HG03095 (cell line): ENCODE data around the gene SLC66A2.
A peak's percentile ranks its signal among the peaks of the same experiment; 100 is the strongest.
"Not testable (repeated sequence)": the region's sequence is repeated elsewhere in the genome, so short reads cannot be mapped to it uniquely, and the experiment has no call there.

Experiments used
- ATAC-seq: cut with Tn5 transposase; IDR thresholded peaks from one replicate; pipeline ENCODE4 v1.9.1; 2021; ENCODE audit warnings: moderate library complexity; ENCODE audit not compliant: unreplicated experiment

The SLC66A2 gene

DNA sequence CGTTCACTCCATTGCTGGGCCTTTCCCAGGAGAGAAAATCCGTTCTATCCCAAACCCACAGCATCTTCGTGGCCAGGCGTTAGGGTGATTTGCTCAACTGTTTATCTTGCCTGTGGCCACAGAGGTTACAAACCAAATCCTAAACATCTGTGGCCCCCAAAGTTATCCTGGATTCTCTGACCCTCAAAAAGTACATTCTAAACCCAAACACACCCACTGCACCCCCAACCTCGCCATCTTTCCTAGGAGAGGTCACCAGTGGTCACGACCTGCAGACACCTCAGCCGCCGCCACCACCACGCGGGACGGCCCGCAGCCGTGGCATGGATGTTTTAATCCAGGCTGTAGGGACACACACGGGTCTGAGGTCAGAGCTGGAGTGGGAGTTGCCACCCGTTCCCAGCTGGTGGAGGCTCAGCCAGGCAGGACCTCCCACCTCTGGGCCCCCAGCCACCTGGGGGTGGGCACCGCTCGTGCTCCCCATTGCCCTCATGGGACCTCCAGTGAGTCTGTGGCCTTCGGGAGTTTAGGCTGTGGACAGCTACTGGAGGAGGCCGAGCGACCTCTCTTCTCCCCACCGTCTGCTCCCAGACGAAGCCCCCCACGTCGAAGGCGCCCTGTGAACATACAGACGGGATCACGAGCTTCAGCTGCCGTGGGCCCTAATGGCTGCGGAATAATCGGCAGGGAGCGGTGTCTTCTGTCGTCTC is 81.7 kb downstream of the SLC66A2 start:
- no peak for ATAC-seq

DNA sequence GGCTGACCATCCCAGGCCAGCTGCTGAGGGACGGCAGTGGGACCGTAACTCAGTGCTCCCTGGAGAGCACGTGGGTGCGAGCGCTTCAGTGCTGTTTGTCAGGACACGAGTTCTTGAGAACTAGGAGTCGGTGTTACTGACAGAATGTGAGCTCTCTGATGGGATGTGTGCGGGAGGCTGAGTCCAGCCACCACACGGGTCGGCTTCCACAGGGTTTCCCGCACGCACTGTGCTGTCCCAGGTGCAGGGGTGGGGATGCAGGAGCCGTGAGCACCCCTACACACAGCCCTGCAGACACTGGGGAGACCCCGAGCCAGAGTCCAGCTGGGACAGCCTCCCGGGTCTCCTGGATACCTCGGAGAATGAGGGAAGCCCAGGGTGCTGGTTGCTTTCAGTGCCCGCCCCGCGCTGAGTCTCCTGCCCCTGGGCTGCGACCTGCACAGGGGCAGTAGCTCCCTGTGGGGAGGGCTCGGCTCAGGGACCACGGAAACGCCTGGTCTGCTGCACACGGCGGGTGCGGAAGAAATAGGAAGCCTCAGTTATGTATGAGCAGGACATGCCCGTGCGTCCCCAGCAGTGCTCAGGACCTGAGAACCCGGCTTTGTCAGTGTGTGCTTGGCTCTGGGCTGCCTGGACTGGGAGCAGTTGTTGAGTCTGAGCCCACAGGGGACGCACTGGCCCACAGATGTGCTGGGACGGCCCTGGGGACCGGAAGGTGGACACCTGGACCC is 82.5 kb downstream of the SLC66A2 start:
- no peak for ATAC-seq

DNA sequence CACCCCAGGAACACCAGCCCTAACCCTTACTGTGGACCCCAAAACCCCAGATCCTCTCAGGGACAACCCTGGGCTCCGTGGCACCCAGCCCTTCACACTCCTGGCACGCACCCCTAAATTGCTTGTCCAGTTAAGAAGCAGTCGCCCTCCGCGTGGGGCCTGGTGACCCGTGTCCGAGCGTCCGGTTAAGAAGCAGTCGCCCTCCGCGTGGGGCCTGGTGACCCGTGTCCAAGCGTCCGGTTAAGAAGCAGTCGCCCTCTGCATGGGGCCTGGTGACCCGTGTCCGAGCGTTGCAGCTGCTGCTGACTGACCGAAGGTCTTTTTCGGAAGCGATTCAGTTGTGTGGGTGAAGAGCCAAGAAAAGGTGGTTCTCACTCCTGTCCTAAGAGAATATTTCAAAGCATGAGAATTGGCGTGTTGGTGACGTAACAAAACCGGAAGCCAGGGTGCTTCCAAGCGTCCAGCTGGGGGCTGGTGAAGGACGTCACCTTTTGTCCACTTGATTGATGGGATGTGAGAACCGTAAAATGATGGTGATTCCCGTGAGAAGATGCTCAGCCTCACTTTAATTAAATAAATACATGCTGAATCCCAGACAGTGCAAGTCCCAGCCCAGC is 83.2 kb downstream of the SLC66A2 start:
- ATAC-seq: no peak

DNA sequence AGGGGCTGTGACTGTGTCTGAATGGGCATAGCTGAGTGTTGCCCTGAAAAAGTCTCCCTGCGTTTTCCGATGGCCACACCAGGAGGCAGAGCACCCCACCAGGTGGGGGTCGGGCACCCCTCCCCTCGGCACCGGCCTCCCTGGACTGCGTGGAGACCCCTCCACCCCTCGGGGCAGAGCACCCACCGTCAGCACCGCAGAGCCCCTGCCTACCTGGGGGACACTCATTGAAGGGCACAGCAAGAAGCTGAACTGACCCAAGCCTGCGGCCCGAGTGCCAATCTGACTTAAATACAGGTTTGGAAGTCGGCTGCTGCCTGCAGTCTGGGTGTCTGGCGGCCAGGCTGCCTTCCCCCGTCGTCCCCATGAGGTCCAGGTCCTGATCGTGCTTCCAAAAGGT is 83.8 kb downstream of the SLC66A2 start:
- ATAC-seq: no peak

DNA sequence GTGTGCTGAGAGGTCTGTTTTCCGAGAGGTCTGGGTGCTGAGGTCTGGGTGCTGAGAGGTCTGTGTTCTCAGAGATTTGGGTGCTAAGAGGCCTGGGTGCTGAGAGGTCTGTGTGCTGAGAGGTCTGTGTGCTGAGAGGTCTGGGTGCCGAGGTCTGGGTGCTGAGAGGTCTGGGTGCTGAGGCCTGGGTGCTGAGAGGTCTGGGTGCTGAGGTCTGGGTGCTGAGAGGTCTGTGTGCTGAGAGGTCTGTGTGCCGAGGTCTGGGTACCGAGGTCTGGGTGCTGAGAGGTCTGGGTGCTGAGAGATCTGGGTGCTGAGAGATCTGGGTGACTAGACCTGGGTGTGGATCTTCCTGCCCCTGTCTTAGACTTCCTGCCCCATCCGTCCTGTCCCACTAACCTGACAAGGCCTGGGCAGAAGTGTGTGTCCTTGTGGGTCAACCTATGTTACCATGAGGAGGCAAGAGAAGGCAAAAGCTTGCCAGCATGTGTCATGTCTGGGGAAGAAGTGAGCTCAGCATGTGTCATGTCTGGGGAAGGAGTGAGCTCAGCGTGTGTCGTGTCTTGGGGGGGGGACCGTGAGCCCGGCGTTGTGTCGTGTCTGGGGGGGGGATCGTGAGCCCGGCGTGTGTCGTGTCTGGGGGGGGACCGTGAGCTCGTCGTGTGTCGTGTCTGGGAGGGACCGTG is 84.4 kb downstream of the SLC66A2 start:
- no peak for ATAC-seq

DNA sequence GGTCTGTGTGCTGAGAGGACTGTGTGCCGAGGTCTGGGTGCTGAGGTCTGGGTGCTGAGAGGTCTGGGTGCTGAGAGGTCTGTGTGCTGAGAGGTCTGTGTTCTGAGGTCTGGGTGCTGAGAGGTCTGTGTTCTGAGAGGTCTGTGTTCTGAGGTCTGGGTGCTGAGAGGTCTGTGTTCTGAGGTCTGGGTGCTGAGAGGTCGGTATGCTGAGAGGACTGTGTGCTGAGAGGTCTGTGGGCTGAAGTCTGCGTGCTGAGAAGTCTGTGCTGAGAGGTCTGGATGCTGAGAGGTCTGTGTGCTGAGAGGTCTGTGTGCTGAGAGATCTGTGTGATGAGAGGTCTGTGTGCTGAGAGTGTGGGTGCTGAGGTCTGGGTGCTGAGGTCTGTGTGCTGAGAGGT is 85.5 kb downstream of the SLC66A2 start:
- ATAC-seq: not testable (repeated sequence)

DNA sequence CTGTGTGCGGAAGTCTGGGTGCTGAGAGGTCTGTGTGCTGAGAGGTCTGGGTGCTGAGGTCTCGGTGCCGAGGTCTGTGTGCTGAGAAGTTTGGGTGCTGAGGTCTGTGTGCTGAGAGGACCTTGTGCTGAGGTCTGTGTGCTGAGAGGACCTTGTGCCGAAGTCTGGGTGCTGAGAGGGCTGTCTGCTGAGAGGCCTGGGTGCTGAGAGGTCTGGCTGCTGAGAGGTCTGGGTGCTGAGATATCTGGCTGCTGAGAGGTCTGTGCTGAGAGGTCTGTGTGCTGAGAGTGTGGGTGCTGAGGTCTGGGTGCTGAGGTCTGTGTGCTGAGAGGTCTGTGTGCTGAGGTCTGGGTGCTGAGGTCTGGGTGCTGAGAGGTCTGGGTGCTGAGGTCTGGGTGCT is 86.5 kb downstream of the SLC66A2 start:
- ATAC-seq: not testable (repeated sequence)

DNA sequence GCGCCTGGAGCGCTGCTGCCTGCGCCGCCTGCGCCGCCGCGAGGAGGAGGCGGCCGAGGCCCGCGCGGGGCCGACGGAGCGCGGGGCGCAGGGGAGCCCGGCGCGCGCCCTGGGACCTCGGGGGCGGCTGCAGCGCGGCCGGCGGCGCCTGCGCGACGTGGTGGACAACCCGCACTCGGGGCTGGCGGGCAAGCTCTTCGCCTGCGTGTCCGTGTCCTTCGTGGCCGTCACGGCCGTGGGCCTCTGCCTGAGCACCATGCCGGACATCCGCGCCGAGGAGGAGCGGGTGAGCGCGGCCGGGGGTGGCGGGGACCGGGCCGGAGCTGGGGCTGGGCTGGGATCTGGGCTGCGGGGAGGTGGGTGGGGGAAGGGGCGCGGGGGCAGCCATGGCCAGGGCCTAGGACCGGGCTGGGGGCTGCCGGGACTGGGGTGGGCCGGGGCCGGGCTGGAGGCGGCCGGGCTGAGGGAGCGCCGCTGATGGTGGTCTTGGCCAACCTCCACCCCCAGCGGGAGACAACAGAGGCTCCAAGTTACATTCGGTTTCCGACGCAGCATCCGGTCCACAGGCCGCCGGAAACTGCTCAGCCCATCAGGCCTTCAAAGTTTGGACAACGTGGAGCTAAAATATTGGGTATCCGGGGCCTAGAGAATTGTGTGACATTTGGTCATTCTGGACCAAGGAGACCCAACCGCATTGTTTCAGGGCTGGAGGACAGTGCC is 87.3 kb downstream of the SLC66A2 start:
- ATAC-seq: no peak

DNA sequence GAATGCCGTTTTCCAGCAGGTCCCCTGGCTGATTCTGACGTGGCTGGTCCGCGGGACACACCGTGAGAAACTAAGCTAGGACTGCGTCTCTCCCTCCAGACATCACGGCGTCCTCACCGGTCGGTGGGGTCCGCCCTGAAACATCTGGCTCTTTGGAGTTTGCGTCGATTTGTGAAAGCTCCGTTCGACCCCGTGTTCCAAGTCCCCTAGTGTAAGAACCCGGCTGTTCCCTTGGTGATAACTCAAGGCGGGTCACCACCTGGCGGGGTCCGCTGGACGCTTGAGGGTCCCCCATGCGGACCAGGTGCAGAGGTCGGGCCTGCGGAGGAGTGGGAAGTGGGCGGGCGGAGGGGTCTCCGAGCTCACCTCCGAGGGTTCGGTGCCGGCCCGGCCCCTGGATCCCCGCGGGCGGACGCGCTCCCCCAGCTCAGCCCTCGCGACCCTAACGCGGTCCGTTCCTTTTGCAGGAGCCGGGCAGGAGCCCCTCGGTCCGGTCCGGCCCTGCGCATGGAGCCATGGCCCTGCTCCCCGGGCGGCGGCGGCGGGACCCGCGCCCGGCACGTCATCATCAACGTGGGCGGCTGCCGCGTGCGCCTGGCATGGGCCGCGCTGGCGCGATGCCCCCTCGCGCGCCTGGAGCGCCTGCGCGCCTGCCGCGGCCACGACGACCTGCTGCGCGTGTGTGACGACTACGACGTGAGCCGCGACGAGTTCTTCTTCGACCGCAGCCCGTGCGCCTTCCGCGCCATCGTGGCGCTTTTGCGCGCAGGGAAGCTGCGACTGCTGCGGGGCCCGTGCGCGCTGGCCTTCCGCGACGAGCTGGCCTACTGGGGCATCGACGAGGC is 88.1 kb downstream of the SLC66A2 start:
- no peak for ATAC-seq

DNA sequence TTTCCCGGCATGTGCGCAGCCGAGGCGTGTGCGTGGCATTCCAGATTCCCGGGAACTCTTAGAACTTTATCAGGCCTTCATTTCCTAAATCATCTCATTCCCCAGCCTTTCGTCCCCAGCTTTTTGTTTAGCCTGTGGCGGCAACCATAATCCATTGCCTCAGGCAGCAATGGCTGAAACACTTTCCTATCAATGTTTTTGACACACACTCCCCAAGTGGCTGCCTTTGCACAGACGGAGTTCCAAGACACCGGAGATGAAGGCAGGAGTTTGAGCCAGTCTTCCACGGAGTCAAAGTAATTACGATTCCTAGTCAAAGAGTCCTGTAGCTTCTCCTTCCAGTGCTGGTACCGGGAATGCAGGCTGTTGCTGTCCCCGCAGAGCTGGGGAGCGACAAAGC is 88.9 kb downstream of the SLC66A2 start:
- no peak for ATAC-seq

DNA sequence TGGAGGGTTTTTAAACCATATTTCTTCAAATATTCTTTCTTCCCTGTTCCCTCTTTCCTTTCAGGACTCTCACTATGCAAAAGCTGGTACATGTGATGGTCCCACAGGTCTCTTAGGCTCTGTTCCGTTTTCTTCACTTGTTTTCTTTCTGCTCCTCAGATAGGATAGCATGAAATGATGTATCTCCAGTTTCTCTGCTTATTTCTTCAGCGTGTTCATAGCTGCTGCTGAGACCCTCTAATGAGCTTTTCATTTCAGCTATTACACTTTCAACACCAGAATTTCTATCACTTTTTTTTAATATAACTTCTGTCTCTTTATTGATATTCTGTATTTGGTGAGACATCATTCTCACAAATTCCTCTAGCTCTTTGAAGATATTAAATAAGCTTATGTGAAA is 89.8 kb downstream of the SLC66A2 start:
- ATAC-seq: no peak

DNA sequence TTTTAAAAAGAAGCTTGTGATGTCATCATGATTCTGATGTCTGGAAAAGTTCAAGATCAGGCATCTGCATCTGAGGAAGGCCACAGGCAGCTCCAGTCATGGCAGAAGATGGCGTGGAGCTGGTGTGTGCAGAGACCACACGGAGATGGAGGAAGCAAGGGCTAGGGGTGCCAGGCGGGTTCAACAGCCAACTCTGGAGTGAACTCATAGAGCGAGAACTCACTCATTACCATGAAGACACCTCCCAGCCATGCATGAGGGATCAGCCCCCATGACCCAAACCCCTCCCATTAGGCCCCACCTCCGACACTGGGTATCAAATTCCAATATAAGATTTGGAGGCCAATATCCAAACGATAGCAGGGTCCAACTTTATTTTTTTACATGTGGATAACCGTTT is 92.1 kb downstream of the SLC66A2 start:
- ATAC-seq: no peak

DNA sequence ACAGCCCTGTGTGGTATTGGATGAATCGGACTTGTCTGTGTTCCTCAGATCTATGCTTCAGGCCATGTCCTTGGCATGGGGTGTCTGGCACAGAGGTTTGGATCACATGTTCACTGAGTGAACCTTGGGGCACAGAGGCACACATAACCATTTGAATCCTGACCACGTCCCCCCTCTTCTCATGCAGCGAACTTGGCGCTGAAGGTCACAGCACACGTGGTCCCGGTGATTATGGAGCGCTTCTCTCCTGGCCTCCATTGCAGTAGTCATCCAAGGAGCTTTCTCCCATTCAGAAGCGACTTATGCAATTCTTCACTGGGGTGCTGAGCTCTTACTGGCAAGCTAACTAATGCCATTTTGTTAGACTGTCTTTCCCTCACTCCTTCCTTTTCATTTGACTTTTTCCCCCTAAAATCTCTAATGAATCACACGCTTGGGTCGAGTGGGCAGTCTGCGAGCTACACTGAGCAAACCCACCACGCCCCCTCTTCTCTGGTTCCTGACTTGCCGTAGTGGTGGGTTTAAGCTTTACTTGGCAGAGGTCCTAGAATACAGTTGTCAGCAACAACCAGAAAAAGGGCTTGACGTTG is 94.3 kb downstream of the SLC66A2 start:
- no peak for ATAC-seq

DNA sequence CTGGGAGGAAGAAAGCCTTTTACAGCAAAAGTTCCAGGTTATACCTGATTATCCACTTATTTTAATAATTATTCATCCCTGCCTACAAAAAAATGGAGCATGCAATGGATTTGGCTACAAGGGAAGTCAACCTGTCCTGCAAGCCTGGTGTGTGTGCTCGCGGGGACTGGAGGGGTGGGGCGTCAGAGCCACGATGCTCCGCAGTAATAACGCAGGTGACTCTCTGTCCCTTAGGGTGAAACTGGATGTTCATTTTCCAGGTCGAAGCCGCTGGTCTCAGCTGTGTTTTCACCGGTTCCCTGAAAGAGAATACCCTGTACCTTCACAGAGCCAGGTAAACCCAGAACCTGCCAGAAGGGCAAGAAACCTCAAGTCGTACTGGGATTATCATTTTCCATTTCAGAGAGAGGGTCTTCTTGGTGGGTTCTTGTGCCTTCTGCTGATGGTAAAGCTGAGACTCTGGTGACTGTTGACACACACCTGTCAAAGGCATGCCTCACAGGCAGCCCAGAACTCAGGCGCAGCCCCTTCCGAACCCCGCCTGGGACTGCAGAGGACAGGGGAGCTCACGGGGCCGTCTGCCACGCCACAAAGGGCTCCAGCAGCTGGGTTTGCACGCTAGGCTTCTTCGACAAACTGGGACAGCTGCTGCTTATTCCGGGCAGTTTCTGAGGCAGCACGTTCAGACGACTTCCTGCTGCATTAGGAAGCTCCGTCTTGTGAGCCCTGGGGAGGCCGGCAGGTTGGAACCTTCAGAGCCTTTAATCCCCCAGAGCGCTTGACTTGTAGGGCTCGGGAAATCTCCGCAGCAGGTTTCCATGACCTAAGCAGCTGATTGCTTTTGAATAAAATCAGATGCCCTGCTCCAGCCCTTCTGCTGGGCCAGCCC is 95.1 kb downstream of the SLC66A2 start:
- no peak for ATAC-seq

DNA sequence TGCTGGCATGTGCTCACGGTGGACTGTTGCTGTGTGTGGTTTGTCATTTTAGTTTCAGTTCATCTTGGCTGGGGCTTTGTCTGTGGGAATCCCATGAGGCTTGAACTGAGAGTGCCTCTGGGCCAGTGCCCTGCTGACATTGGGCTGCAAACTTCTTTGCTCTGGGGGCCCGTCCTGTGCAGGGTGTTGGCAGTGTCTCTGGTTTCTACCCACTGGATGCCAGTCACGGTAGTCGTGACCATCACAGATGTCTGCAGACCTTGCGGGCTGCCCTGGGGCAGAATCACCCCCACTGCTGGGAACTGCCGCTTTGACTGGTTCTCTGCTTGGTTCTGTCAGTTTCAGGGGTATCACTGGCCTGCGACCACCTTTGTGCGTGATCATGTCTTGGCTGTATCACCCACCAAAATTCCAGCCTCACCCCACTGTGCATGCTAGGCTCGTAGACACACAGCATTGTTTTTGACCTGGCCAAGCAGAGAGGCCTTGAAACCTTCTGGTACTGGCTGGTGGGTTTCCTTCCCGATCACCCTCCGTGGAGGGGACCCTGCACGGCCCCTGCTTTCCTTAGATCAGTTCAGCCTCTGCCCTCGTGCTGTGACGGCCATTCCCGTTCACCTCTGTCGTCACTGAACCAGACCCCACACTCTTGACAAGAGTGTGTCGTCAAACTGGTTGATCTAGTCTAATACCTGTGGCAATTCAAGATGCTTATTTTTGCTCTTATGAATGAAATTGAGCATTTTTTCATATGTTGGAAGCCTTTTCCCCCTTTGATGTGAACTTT is 96.1 kb downstream of the SLC66A2 start:
- ATAC-seq: peak; percentile 74

DNA sequence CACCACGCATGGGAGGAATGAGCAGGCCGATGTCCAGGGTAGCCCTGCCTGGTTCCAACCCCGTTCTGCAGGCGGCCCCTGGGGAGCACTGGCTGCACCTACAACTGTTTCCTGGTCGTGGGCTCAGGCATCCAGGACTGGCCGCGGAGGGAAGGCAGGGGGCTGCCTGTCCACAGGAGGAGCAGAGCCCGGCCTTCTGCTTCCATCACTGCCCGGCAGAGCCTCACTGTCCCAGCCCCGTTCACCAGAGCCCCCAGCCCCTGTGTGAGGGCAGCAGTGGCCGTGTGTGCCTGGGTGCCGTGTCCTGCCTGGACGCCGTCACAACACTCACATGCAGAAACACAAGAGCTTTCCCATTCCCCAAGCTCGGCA is 97.5 kb downstream of the SLC66A2 start:
- ATAC-seq: no peak

DNA sequence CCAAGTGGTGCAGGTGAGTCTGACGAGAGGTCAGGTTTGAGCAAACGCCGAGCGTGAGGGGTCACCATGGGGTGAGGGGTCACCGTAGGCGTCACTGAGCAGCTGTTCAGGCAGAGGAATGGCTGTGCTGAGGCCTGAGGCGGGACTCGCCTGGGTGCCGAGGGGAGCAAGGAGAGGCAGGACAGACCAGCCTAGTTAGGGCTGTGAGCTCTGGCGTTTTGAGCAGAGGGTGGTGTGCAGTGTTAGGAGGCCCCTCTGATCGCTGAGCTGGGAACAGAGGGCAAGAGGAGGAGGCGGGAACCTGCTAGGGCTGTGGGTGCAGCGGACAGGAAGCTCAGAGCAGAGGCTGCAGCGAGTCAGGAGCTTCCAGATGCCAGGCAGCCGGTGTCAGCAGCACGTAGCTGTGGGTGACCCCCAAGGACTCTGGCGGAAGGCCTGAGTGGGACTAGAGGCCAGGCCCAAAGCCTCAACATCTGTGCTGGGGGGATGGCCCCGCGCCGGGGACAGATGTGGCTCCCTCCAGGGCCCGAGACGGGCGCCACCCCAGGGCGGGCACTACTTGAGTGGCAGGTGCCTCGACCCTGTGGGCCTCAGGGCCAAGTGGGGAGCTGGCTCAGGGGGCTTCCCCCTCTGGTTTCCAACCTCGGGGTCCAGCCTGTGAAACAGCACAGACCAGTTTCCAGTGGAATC is 98.0 kb downstream of the SLC66A2 start:
- no peak for ATAC-seq
